NT2/D1 (cell line): ENCODE data around the gene TNNT2.

Experiments
- DNase-seq: peaks from one replicate; pipeline ENCODE4 v3.0.0-alpha.2; 2011; ENCODE audit warnings: low read depth, low spot score
- H3K27me3 ChIP-seq: 2 replicates; pipeline ENCODE4 v1.6.0; 2011; ENCODE audit warnings: mild to moderate bottlenecking; ENCODE audit not compliant: insufficient read length, insufficient read depth
- H3K36me3 ChIP-seq: 2 replicates; pipeline ENCODE4 v1.6.1; 2011; ENCODE audit warnings: mild to moderate bottlenecking, low read length, mixed read lengths; ENCODE audit not compliant: insufficient read depth, insufficient read length
- H3K4me1 ChIP-seq: 2 replicates; pipeline ENCODE4 v1.5.1; 2011; ENCODE audit not compliant: insufficient read depth, insufficient read length
- H3K4me3 ChIP-seq: 2 replicates; pipeline ENCODE4 v1.5.1; 2011; ENCODE audit warnings: low read depth; ENCODE audit not compliant: insufficient read length
- H3K9ac ChIP-seq: 2 replicates; pipeline ENCODE4 v1.6.0; 2011; ENCODE audit warnings: low read depth; ENCODE audit not compliant: insufficient read length
- H3K9me3 ChIP-seq: 2 replicates; pipeline ENCODE4 v1.5.1; 2011; ENCODE audit warnings: mild to moderate bottlenecking, low read length; ENCODE audit not compliant: insufficient read depth
- SUZ12 ChIP-seq: IDR thresholded peaks from 2 replicates; pipeline ENCODE4 v1.6.1; 2011; ENCODE audit not compliant: insufficient read length, insufficient read depth; ENCODE audit errors: extremely low read depth
- YY1 ChIP-seq: IDR thresholded peaks from 2 replicates; pipeline ENCODE4 v1.6.1; 2011; ENCODE audit not compliant: insufficient read length, insufficient read depth
- ZNF274 ChIP-seq: IDR thresholded peaks from 2 replicates; pipeline ENCODE4 v1.6.1; 2011; ENCODE audit warnings: mild to moderate bottlenecking, low read depth, low read length

TNNT2 gene

GRCh38 chr1:201375169-201375568, 2.3 kb downstream of the TNNT2 start:
- DNase-seq = no peak
- peaks cover 48% of the 10 kb centered on the region for H3K4me1 ChIP-seq
- H3K36me3 ChIP-seq = peaks cover 14% of the 10 kb centered on the region
- TF ChIP-seq SUZ12 = no peak
- peak; percentile 18 for TF ChIP-seq YY1
- no peak overlapping the region for H3K9ac ChIP-seq
- H3K9me3 ChIP-seq = no peaks in the 10 kb centered on the region
- no peak overlapping the region for H3K4me3 ChIP-seq
- H3K27me3 ChIP-seq = no peaks in the 10 kb centered on the region

DNA sequence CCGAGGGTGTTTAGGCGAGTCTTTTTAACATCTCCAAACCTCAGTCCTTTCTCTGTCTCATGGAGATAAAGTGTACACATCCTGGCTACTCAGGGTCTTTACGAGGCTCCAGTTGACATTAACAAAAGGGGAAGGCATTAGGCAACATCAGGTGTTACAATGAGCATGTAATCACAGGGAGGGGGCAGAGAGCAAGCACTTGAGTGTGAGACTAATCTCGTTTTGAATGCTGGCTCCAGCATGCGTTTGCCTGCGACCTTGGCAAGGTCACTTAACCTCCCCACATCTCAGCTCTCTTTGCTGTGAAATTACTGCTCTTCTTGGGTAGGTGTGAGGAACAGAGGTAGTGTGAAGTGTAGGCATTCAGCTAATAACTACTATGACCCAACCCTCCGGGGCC, 3.1 kb downstream of the TNNT2 start:
- no peak for DNase-seq

GRCh38 chr1:201371792-201372191, 5.7 kb downstream of the TNNT2 start:
- no peaks in the 10 kb centered on the region for H3K9me3 ChIP-seq
- H3K27me3 ChIP-seq = no peaks in the 10 kb centered on the region
- no peak for DNase-seq
- no peak overlapping the region for H3K9ac ChIP-seq
- TF ChIP-seq ZNF274 (no peak), YY1 (no peak), SUZ12 (no peak)
- H3K4me3 ChIP-seq = no peak overlapping the region
- H3K36me3 ChIP-seq = peaks cover 34% of the 10 kb centered on the region
- peaks cover 42% of the 10 kb centered on the region for H3K4me1 ChIP-seq

More for the DNA sequence above, 3.1 kb downstream of the TNNT2 start:
- H3K36me3 ChIP-seq = peaks cover 17% of the 10 kb centered on the region
- TF ChIP-seq SUZ12 (no peak), ZNF274 (no peak), YY1 (no peak)
- H3K27me3 ChIP-seq = no peaks in the 10 kb centered on the region
- peaks cover 51% of the 10 kb centered on the region for H3K4me1 ChIP-seq
- no peak overlapping the region for H3K4me3 ChIP-seq
- H3K9ac ChIP-seq = no peak overlapping the region
- no peaks in the 10 kb centered on the region for H3K9me3 ChIP-seq

GRCh38 chr1:201371276-201371675, 6.2 kb downstream of the TNNT2 start:
- Histone ChIP-seq H3K4me3 (no peak overlapping the region), H3K4me1 (peaks cover 42% of the 10 kb centered on the region), H3K27me3 (no peaks in the 10 kb centered on the region), H3K9me3 (no peaks in the 10 kb centered on the region), H3K9ac (no peak overlapping the region), H3K36me3 (peaks cover 39% of the 10 kb centered on the region)
- TF ChIP-seq YY1 (no peak), ZNF274 (no peak), SUZ12 (no peak)
- no peak for DNase-seq

GRCh38 chr1:201370500-201370899, 7.0 kb downstream of the TNNT2 start:
- peaks cover 36% of the 10 kb centered on the region for H3K4me1 ChIP-seq
- no peaks in the 10 kb centered on the region for H3K9me3 ChIP-seq
- TF ChIP-seq SUZ12 = no peak
- no peak for TF ChIP-seq ZNF274
- no peak for TF ChIP-seq YY1
- no peak overlapping the region for H3K4me3 ChIP-seq
- DNase-seq = no peak
- no peak overlapping the region for H3K9ac ChIP-seq
- no peaks in the 10 kb centered on the region for H3K27me3 ChIP-seq
- peaks cover 44% of the 10 kb centered on the region for H3K36me3 ChIP-seq

GRCh38 chr1:201369209-201369608, 8.3 kb downstream of the TNNT2 start:
- Histone ChIP-seq H3K36me3 (peaks cover 54% of the 10 kb centered on the region), H3K4me3 (no peak overlapping the region), H3K27me3 (no peaks in the 10 kb centered on the region), H3K4me1 (peaks cover 24% of the 10 kb centered on the region), H3K9me3 (no peaks in the 10 kb centered on the region), H3K9ac (no peak overlapping the region)
- no peak for DNase-seq
- TF ChIP-seq ZNF274 (no peak), SUZ12 (no peak)

GRCh38 chr1:201366696-201367095, 10.8 kb downstream of the TNNT2 start:
- Histone ChIP-seq H3K27me3 (peaks cover 3% of the 10 kb centered on the region), H3K4me3 (no peak overlapping the region), H3K36me3 (peaks cover 60% of the 10 kb centered on the region), H3K4me1 (peaks cover 14% of the 10 kb centered on the region), H3K9me3 (no peaks in the 10 kb centered on the region), H3K9ac (no peak overlapping the region)
- no peak for DNase-seq
- TF ChIP-seq ZNF274 (no peak), YY1 (no peak), SUZ12 (no peak)

GRCh38 chr1:201365251-201365650, 12.2 kb downstream of the TNNT2 start:
- H3K4me3 ChIP-seq = no peak overlapping the region
- no peak overlapping the region for H3K9ac ChIP-seq
- no peak for DNase-seq
- H3K36me3 ChIP-seq = peaks cover 59% of the 10 kb centered on the region
- no peaks in the 10 kb centered on the region for H3K9me3 ChIP-seq
- H3K4me1 ChIP-seq = peaks cover 17% of the 10 kb centered on the region
- H3K27me3 ChIP-seq = peaks cover 3% of the 10 kb centered on the region
- TF ChIP-seq ZNF274 = no peak
- no peak for TF ChIP-seq SUZ12
- TF ChIP-seq YY1 = no peak
